OCI-M1 (cell line): ENCODE measurements around the gene ADM.

Experiments
- DNase-seq: peaks from one replicate; lab custom pipeline; 2025; lab: John Stamatoyannopoulos, UW

ADM gene

GRCh38 chr11:10310301-10310841 is 5.5 kb downstream of the ADM start:
- DNase-seq = no peak

GRCh38 chr11:10311802-10312201 is 6.9 kb downstream of the ADM start:
- no peak for DNase-seq

DNA sequence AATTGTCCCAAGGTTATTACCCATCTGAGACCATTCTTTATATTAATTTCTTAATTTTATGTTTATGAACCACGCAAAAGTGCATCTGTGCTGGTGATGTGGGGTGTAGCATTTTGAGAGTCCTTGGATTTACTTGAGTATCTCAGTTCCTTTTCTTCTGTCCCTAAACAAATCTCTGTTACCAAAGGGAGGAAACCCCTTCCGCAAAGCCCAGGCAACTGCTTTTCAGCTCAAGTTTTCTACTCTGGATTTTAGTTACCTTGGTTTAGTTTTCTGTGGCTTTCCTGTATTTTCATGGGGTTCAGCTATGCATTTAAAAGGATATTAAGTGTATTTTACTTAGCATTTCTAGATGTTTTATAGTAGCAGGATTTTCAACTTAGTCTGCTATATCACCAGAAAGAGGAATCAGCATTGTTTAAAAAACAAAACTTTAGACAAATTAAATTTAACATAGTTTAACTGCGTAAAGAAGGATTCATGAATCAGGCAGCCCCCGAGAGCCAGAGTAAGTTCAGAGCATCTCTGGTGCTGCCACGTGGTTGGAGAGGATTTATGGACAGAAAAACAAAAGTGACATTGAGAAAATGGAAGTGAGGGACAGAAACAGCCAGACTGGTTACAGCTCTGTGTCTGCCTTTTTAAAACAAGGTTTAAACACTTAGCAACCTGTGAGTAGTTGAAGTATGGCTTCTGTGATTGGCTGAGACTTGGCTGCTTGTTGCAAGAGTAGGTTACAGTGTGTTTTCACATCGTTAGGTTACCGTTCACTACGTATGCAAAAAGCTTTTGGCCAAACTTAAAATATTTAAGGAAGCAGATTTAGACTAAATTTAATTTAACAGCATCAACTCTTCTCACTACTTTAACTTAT is 9.6 kb downstream of the ADM start:
- DNase-seq = peak; percentile 53

DNA sequence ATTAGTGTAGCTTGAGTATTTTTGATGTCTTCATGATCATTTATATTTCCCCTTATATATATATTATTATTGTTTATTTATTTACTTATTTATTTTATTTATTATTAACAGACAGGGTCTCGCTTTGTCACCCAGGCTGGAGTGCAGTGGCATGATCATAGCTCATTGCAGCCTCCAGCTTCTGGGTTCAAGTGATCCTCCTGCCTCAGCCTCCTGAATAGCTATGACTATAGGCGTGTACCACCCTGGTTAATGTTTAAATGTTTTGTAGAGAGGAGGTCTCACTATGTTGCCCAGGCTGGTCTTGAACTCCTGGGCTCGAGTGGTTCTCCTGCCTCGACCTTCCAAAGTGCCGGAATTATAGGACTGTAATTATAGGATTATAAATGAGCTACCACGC is 10.2 kb downstream of the ADM start:
- DNase-seq = no peak

DNA sequence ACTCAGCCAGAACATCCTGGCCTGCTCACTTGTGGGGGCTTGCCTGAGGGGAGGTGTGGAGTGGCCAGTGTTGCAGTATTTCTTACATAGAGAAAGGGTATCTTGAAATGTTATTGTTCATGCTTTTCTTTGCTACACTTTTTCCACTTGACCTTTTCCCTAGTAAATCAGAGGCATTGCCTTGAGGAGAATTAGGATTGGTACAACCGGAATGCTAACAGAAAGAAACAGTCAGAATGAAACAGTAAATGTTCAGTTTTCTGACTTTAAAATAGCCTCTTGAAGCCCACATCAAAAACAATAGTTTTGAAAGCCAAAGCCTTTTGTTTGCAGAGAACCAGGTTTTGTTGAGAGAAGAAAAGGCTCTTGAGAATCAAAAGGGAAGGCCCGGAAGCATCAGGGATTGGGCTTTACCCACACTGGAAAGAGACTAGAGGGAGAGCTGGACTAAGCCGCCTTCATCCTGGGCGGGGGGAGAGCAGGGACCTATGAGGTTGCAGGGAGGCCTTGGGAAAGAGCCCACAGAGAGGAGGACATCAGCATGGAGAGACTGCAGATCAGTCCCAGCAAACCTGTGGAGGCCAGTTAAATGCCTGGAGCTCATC is 12.4 kb downstream of the ADM start:
- DNase-seq = no peak

- no peak for DNase-seq
Observed at GRCh38 chr11:10317776-10318526, 13.1 kb downstream of the ADM start.

DNA sequence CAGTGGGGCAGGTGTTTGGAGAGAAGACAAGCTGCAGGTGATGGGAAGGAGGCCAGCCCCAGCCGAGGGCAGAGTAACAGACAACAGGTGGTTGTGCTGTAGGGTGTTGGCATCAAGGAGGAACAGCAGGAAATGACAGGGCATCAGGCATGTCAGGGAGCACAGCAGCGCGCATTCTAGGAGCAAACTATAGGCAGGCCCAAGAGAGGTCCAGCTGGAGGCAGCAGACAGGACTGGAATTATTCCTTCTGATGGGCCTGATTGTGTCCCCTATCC is 13.6 kb downstream of the ADM start:
- no peak for DNase-seq

GRCh38 chr11:10319702-10320558 is 15.1 kb downstream of the ADM start:
- no peak for DNase-seq

DNA sequence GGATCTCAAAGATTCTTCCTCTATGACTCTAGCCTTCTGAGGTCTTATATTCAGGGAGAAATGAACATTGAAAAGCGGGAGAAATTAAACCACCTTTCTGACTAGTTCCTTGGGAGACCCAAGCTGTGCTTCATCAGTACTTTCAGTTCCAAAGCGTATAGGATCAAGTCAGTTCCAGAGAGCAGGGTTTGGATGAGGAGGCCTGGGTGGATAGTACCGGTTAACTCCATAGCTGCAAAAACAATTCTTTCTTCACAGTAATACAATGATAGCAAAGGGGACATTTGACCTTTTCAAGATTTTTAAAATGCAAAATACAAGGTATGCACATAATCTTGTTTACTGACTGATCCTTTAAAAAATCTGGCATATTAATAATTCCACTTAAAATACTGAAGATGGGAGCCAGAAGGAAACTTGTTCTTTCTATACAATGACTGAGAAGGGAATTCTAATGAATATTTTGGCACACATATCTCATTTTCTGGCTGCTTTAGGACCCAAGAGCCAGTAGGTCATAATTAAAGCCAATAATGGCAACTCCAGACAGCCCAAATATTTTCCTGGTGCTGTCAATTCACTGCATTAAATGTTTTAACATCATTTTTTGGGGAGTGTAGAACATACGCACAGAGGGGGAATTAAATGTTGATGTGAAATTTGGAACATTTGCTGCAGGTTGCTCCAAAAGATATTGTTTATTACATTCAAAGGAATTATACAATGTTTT is 16.0 kb downstream of the ADM start:
- no peak for DNase-seq

DNA sequence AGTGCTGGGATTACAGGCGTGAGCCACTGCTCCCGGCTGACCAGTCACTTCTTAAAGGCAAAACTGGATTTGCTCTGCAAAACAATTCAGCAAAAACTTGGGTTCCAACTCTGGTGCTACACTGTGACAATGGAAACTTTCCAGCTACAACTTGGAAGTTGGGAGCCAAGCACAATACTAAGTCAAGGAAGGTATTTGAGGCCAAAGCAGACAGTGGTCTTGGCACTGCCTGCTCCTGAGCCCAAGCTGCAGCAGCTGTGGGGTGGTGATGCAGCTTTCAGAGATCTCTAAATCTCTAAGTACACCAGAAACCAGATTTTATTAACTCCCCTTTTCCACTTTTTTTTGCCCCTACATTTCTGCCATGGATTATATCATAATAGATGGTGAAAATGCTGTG is 17.5 kb downstream of the ADM start:
- no peak for DNase-seq

DNA sequence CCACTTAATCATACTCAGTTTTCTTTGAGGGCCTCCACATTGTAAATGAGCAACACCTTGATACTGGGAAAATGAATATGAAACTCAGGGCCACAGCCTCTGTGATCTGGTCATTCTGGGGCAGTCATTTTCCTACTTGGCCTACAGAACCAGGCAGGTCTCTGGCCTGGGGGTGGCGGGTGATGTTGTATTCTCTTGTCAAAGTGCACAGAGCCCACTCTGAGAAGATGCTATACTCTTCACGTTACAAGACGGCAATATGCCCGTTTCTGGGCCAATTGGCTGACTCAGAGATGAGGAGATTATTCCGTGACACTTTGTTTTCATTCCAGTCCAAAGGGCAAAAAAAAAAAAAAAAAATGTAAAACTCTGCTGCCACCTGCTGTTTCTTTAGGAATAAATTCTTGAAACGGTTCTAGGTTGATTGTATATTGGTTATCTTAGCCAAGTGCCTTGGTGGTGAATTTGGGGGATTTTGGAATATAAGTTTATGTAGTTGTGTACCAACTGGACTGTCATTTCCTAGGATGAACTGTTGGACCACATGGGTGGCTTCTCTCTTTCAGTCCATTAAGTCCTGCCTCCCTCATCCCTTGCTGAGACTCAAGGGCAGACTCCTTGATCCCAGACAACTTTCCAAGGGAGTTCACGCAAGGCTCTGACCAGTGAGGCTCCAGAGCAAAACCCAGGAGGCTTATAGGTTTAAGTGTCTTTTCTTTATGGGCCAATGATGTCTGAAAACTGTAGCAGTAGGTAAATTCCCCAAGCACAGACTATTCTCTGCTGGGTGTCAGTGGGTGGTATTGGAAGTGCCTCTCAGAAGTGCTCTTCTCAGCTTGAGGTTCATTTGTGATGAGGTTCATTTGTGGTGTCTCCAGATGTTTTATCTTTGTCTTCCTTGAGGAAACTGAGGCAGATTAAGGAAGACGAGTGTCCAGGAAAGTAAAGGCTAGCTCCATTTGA is 18.2 kb downstream of the ADM start:
- peak; percentile 87 for DNase-seq

GRCh38 chr11:10323793-10324170 is 18.9 kb downstream of the ADM start:
- DNase-seq = no peak

DNA sequence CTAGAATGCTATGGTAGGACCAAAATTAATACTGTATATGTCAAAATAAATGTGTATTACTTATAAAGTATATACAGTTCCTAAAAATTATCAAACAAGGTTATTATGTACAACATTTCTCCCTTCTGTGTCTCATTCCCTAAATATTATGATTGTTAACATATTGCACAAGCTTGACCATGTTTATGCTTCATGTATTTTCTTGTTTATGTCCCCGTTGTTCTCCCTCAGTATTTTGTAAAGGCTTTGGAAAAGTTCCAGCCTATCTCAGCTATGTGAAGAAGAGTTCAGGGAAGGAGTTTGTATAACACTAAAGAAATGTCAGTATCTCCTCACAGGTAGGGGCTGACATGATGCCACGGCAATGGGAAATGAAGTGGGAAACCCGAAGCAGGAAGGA is 19.6 kb downstream of the ADM start:
- DNase-seq = no peak

- no peak for DNase-seq
Observed at GRCh38 chr11:10325277-10326011, 20.6 kb downstream of the ADM start.

DNA sequence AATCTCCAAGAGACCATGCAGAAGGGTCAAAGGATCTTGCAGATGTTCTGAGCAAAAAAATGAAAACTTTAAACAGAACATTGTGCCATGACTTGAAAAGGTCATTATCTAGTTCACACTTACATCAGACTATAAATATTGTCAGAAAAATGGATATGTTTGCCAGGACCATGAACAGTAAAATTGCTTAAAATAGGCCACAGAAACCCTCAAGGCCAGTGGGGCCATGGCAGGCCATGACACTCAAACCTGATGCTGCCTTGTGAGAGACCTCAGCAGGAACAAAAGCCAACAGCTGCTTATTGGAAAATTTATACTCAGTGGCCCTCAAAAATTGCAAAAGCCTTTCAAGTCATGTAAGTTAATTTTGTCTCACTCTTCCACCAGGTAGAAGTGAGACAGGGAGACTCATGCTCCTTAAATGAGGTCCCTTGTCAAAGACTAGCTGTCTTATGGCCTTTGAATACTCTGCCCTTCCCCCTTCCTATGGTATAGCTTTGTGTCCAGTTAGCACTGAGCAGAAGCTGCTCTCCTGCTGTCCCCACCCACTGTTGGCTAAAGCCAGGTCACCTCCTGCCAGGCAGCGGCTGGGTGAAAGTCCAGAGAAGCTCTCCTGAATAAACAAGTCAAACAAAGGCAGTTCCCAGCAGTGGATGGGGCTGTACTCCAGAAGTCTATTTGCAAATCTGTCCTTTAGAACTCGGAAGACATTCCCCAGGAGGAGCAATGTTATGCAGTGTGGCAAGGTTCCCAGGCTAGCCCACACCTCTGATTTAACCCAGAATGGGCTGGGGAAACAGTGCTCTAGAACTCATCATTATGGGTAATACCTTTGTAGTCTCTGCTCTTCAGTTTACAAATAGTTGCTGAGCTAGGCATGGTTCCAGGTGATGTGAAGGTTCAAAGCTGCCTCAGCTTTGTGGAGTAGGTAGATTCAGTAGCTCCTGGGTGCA is 21.4 kb downstream of the ADM start:
- DNase-seq = no peak

DNA sequence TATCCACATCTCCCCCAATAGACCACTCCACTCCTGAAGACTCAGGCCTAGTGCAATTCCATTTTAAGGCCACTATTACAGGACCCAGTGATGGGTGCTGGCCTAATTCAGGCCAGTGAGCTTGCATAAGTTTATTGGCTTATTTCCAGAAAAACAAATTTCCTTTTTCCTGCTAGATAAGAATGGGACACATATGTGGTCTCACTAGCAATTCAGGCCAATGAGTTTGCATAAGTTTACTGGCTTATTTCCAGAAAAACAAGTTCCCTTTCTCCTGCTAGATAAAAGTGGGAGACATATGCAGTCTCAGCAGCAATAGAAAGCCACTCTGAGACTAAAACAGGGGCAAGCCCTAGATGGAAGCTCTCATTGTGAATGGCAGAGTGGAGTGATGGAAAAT is 22.4 kb downstream of the ADM start:
- DNase-seq = peak; percentile 93

GRCh38 chr11:10328314-10329098 is 23.6 kb downstream of the ADM start:
- peak; percentile 34 for DNase-seq
